SK-N-SH (cell line): ENCODE results near the gene ZNF85. TPM values are rescaled to one million over a fixed set of nuclear protein-coding genes. Genes with fewer than 3 reads are reported as not detected.
"Not testable (repeated sequence)": the region's sequence is repeated elsewhere in the genome, so short reads cannot be mapped to it uniquely, and the experiment has no call there.

Experiments
- CTCF ChIA-PET: fragments of 300-600, 350-600 bp; formaldehyde crosslinking; extraction: SDS; loops from one replicate; lab custom pipeline; 2021; lab: Yijun Ruan, JAX
- POLR2A ChIA-PET: fragments of 350-600 bp; sonication (Branson Sonifier 250); formaldehyde crosslinking; extraction: SDS; loops from one replicate; lab custom pipeline; 2020; ENCODE audit warnings: antibody characterized with exemption, inconsistent platforms; lab: Yijun Ruan, JAX
- DNase-seq: peaks from one replicate; pipeline ENCODE4 v3.0.0; 2012
- H2AFZ ChIP-seq: fragments of 200-600 bp; sonication (generic); 2 replicates; pipeline ENCODE4 v1.8.1; 2016; ENCODE audit warnings: antibody characterized with exemption, mild to moderate bottlenecking, low read depth
- H3F3A ChIP-seq: fragments of 200-600 bp; sonication (generic); replicated peaks from 2 replicates; pipeline ENCODE3; 2016; ENCODE audit warnings: antibody characterized with exemption, mild to moderate bottlenecking; ENCODE audit not compliant: insufficient read depth
- H3K27ac ChIP-seq, 2 experiments: fragments of 200-500 bp in 1 of 2; fragments of 200-600 bp in 1 of 2; sonication (Bioruptor generic) in 1 of 2; sonication (generic), shearing (Covaris generic) in 1 of 2; 2 replicates each; pipeline versions ENCODE4 v1.5.1 to v1.6.1; 2014 to 2016; ENCODE audit warnings: low read depth in 2 of 2, inconsistent platforms in 1 of 2, low read length in 1 of 2, mild to moderate bottlenecking in 1 of 2, mixed read lengths in 1 of 2
- H3K27me3 ChIP-seq: fragments of 200-600 bp; sonication (generic), shearing (Covaris generic); 2 replicates; pipeline ENCODE4 v1.6.1; 2016; ENCODE audit warnings: mixed run types; ENCODE audit not compliant: insufficient read depth
- H3K36me3 ChIP-seq, 2 experiments: fragments of 200-500 bp in 1 of 2; fragments of 200-600 bp in 1 of 2; sonication (Bioruptor generic) in 1 of 2; sonication (generic) in 1 of 2; replicated peaks in 1 of 2; 2 replicates each; pipeline versions ENCODE3 to v1.5.1; 2014 to 2016; ENCODE audit warnings: low read length in 1 of 2, mild to moderate bottlenecking in 1 of 2; ENCODE audit not compliant: insufficient read depth in 2 of 2, control insufficient read depth in 1 of 2
- H3K4me1 ChIP-seq, 2 experiments: fragments of 200-500 bp in 1 of 2; fragments of 200-600 bp in 1 of 2; sonication (Bioruptor generic) in 1 of 2; sonication (generic), shearing (Covaris generic) in 1 of 2; 2 replicates each; pipeline versions ENCODE4 v1.5.1 to v1.6.1; 2014 to 2016; ENCODE audit warnings: low read depth in 1 of 2, low read length in 1 of 2, mixed run types in 1 of 2; ENCODE audit not compliant: insufficient read depth in 2 of 2, control insufficient read depth in 1 of 2
- H3K4me2 ChIP-seq: fragments of 200-600 bp; sonication (generic), shearing (Covaris generic); 2 replicates; pipeline ENCODE4 v1.6.1; 2017; ENCODE audit warnings: mixed run types
- H3K4me3 ChIP-seq, 2 experiments: fragments of 200-500 bp in 1 of 2; fragments of 200-600 bp in 1 of 2; sonication (Bioruptor generic) in 1 of 2; sonication (generic), shearing (Covaris generic) in 1 of 2; 2 replicates each; pipeline versions ENCODE4 v1.5.1 to v1.8.1; 2014 to 2016; ENCODE audit warnings: low read depth in 2 of 2, inconsistent platforms in 1 of 2, low read length in 1 of 2, mild to moderate bottlenecking in 1 of 2, mixed read lengths in 1 of 2, moderate library complexity in 1 of 2
- H3K79me2 ChIP-seq: fragments of 200-600 bp; sonication (generic); 2 replicates; pipeline ENCODE4 v1.8.1; 2017; ENCODE audit warnings: mild to moderate bottlenecking; ENCODE audit not compliant: insufficient read depth
- H3K9ac ChIP-seq: fragments of 200-600 bp; sonication (generic); 2 replicates; pipeline ENCODE4 v1.6.1; 2017; ENCODE audit warnings: mixed run types
- H3K9me2 ChIP-seq: fragments of 200-600 bp; sonication (generic); 2 replicates; pipeline ENCODE4 v1.6.1; 2017; ENCODE audit warnings: mixed run types
- H3K9me3 ChIP-seq: fragments of 200-600 bp; sonication (generic); 2 replicates; pipeline ENCODE4 v1.6.1; 2017; ENCODE audit warnings: mixed run types, mild to moderate bottlenecking, moderate library complexity
- H4K20me1 ChIP-seq: fragments of 200-600 bp; sonication (generic); 2 replicates; pipeline ENCODE4 v1.6.1; 2017; ENCODE audit warnings: mild to moderate bottlenecking, mixed run types; ENCODE audit not compliant: insufficient read depth
- CHD2 ChIP-seq: fragments of 150-350 bp; IDR thresholded peaks from 2 replicates; pipeline ENCODE4 v1.6.1; 2018; ENCODE audit warnings: low read length; ENCODE audit not compliant: partially characterized antibody
- ELF1 ChIP-seq: IDR thresholded peaks from 2 replicates; pipeline ENCODE4 v1.4.0; 2012
- GABPA ChIP-seq: IDR thresholded peaks from 2 replicates; pipeline ENCODE4 v1.4.0; 2012; ENCODE audit warnings: low read depth, mild to moderate bottlenecking
- MEF2A ChIP-seq: IDR thresholded peaks from 2 replicates; pipeline ENCODE4 v1.4.0; 2012; ENCODE audit warnings: low read depth, borderline replicate concordance
- MXI1 ChIP-seq: IDR thresholded peaks from 2 replicates; pipeline ENCODE4 v1.6.1; 2012; ENCODE audit warnings: mild to moderate bottlenecking, low read depth, low read length, improper control_type of control experiment
- NFIC ChIP-seq: IDR thresholded peaks from 2 replicates; pipeline ENCODE4 v1.4.0; 2012; ENCODE audit warnings: borderline replicate concordance
- POLR2AphosphoS5 ChIP-seq: IDR thresholded peaks from 2 replicates; pipeline ENCODE4 v1.6.1; 2012; ENCODE audit warnings: low read depth, low read length
- RAD21 ChIP-seq: IDR thresholded peaks from 2 replicates; pipeline ENCODE4 v1.6.1; 2012; ENCODE audit warnings: mild to moderate bottlenecking, low read length
- RFX5 ChIP-seq: IDR thresholded peaks from 2 replicates; pipeline ENCODE4 v1.6.1; 2012; ENCODE audit warnings: mild to moderate bottlenecking, improper control_type of control experiment, low read length
- RXRA ChIP-seq: IDR thresholded peaks from 2 replicates; pipeline ENCODE4 v1.4.0; 2012; ENCODE audit warnings: low read depth, mild to moderate bottlenecking, borderline replicate concordance
- SIN3A ChIP-seq: IDR thresholded peaks from 2 replicates; pipeline ENCODE4 v1.6.1; 2012; ENCODE audit warnings: low read depth, mild to moderate bottlenecking, low read length, moderate library complexity, borderline replicate concordance
- SMC3 ChIP-seq: IDR thresholded peaks from 2 replicates; pipeline ENCODE4 v1.6.1; 2012; ENCODE audit warnings: low read depth, low read length, improper control_type of control experiment
- TAF1 ChIP-seq: IDR thresholded peaks from 2 replicates; pipeline ENCODE4 v1.6.1; 2012; ENCODE audit warnings: low read depth, mild to moderate bottlenecking, low read length, moderate library complexity, borderline replicate concordance
- WGBS: methylation state at CpG from one replicate; pipeline ENCODE4 v1.1.6; 2017; ENCODE audit warnings: low lambda C conversion rate; 5-methylcytosine and 5-hydroxymethylcytosine counted together
- polyA plus RNA-seq, 3 experiments: library from polyadenylated mRNA; depleted of rRNA; stranded (reverse); fragments of >200 nt; gene quantifications; 2 replicates each; pipeline ENCODE4 v1.2.3, GENCODE V29; 2012
- TF ChIP-seq, protein P1 (sequence below): fragments of 150-350 bp; IDR thresholded peaks from 2 replicates; pipeline ENCODE4 v1.6.1; 2016; ENCODE audit warnings: mild to moderate bottlenecking, low read depth, low read length
- TF ChIP-seq, protein P2 (sequence below): IDR thresholded peaks from 2 replicates; pipeline ENCODE4 v1.4.0; 2012; ENCODE audit warnings: low read depth
- TF ChIP-seq, protein P3 (sequence below): IDR thresholded peaks from 2 replicates; pipeline ENCODE4; 2012
- TF ChIP-seq, protein P4 (sequence below): fragments of 150-350 bp; IDR thresholded peaks from 2 replicates; pipeline ENCODE4 v1.6.1; 2017; ENCODE audit warnings: antibody characterized with exemption, low read length, low read depth, borderline replicate concordance

The ZNF85 gene
- polyA plus RNA-seq, 1 of the 3 experiments (the other 2 are of a cell fraction) = 2.0 TPM

DNA sequence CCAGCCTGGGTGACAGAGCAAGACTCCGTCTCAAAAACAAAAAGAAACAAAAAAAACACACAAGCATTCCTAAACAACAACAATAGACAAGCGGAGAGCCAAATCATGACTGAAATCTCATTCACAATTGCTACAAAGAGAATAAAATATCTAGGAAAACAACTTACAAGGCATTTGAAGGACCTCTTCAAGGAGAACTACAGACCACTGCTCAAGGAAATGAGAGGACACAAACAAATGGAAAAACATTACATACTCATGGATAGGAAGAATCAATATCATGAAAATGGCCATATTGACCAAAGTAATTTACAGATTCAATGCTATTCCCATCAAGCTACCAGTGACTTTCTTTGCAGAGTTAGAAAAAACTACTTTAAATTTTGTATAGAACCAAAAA lies 69.7 kb downstream of the ZNF85 start:
- H3K9ac ChIP-seq, H3K9me3 ChIP-seq, H2AFZ ChIP-seq, CTCF ChIA-PET, H3K79me2 ChIP-seq, H3F3A ChIP-seq, H3K4me3 ChIP-seq, H3K36me3 ChIP-seq, POLR2A ChIA-PET, H3K4me2 ChIP-seq, H3K4me1 ChIP-seq, H3K27me3 ChIP-seq, H4K20me1 ChIP-seq, H3K9me2 ChIP-seq, DNase-seq, H3K27ac ChIP-seq: not testable (repeated sequence)
- 46% methylated on average over 2 of the region's 2 CpGs for WGBS

DNA sequence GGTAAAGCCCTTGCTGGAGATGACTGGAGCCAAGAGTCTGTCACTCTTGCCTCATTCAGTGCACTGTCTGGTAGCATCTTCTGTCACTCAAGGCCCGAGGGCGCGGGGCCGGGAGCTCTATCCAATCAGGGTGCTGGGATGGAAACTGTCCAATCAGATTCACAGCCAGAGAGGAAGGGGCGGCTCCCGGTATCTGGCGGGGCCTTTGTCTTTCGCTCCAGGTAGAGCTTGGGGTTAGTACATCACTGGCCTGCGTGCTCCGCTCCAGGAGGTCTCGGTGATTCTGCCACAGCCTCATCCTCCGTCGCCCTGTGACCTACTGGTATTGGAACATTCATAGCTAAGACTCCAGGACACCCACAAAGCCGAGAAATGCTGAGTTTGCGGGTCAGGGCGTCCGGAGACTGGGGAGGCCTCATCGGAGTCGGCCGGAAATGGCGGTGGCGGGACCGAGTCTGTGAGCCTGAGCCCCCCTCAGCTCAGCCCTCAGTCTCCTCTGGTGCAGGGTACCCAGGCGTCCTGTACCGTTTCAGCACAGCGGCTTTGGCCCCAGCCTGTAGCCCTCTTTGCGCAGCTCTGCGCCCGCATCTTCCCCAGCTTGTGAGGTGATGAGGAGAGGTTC lies 76.8 kb downstream of the ZNF85 start:
- no peaks in the 10 kb centered on the region for H3K79me2 ChIP-seq
- peak overlapping the region; percentile 95 for H2AFZ ChIP-seq
- CTCF ChIA-PET = interaction anchor here (0.9 kb wide), 2 partner anchors 18 to 76 kb away, joined by 3 read pairs; partner anchors contain the start of gene ZNF85
- H3K4me1 ChIP-seq = peaks cover 0 to 4% of the 10 kb centered on the region in 2 experiments; a peak in 1 of 4 replicates
- POLR2A ChIA-PET = interaction anchor here (0.5 to 1.7 kb wide), 8 partner anchors 21 to 758 kb away, joined by 3 to 8 read pairs (median 4); partner anchors contain the start of genes ZNF430, ZNF431, ZNF66 and ZNF85
- H3K27me3 ChIP-seq = no peaks in the 10 kb centered on the region
- H3K9me3 ChIP-seq = no peaks in the 10 kb centered on the region
- H3K36me3 ChIP-seq = no peaks in the 10 kb centered on the region
- DNase-seq = peak; percentile 95
- no peaks in the 10 kb centered on the region for H3K9me2 ChIP-seq
- TF ChIP-seq, protein P1, sequence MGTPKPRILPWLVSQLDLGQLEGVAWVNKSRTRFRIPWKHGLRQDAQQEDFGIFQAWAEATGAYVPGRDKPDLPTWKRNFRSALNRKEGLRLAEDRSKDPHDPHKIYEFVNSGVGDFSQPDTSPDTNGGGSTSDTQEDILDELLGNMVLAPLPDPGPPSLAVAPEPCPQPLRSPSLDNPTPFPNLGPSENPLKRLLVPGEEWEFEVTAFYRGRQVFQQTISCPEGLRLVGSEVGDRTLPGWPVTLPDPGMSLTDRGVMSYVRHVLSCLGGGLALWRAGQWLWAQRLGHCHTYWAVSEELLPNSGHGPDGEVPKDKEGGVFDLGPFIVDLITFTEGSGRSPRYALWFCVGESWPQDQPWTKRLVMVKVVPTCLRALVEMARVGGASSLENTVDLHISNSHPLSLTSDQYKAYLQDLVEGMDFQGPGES = peak; percentile 96
- TF ChIP-seq TAF1 = peak; percentile 83
- TF ChIP-seq MEF2A = no peak
- peak; percentile 96 for TF ChIP-seq CHD2
- TF ChIP-seq SIN3A = peak; percentile 70; the same call in 1 of the 2 replicates
- TF ChIP-seq, protein P2, sequence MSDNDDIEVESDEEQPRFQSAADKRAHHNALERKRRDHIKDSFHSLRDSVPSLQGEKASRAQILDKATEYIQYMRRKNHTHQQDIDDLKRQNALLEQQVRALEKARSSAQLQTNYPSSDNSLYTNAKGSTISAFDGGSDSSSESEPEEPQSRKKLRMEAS = peak; percentile 73
- TF ChIP-seq RAD21 = no peak
- TF ChIP-seq SMC3 = no peak
- TF ChIP-seq, protein P3, sequence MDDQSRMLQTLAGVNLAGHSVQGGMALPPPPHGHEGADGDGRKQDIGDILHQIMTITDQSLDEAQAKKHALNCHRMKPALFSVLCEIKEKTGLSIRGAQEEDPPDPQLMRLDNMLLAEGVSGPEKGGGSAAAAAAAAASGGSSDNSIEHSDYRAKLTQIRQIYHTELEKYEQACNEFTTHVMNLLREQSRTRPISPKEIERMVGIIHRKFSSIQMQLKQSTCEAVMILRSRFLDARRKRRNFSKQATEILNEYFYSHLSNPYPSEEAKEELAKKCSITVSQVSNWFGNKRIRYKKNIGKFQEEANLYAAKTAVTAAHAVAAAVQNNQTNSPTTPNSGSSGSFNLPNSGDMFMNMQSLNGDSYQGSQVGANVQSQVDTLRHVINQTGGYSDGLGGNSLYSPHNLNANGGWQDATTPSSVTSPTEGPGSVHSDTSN = peak; percentile 100
- TF ChIP-seq, protein P4, sequence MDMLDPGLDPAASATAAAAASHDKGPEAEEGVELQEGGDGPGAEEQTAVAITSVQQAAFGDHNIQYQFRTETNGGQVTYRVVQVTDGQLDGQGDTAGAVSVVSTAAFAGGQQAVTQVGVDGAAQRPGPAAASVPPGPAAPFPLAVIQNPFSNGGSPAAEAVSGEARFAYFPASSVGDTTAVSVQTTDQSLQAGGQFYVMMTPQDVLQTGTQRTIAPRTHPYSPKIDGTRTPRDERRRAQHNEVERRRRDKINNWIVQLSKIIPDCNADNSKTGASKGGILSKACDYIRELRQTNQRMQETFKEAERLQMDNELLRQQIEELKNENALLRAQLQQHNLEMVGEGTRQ = no peak
- peak; percentile 24; the same call in 1 of the 2 replicates for TF ChIP-seq NFIC
- peak; percentile 91 for TF ChIP-seq POLR2AphosphoS5
- peak; percentile 88 for TF ChIP-seq GABPA
- peak; percentile 37; the same call in 1 of the 2 replicates for TF ChIP-seq RFX5
- peak; percentile 93 for TF ChIP-seq MXI1
- TF ChIP-seq ELF1 = no peak
- no peak for TF ChIP-seq RXRA
- TF ChIP-seq, all 33 proteins: peak for 11
- H4K20me1 ChIP-seq = no peaks in the 10 kb centered on the region
- 3% methylated on average over 16 of the region's 29 CpGs for WGBS
- peak overlapping the region; percentile 67 for H3K9ac ChIP-seq
- no peaks in the 10 kb centered on the region for H3F3A ChIP-seq
- peak overlapping the region; percentile 77 to 82 for H3K4me3 ChIP-seq
- H3K27ac ChIP-seq = peak overlapping the region in 1 of 2 experiments; percentile 74; a peak in 3 of 4 replicates
- peak overlapping the region; percentile 93 for H3K4me2 ChIP-seq
